ENCODE measurements around the gene FDXR.

The FDXR gene

GRCh38 chr17:74840989-74841666 lies 31.7 kb downstream of the FDXR start:
- in situ Hi-C loops (cut with HindIII; ENCODE audit: low sequenced_read_pairs): no loop called here

GRCh38 chr17:74839990-74840852 lies 32.6 kb downstream of the FDXR start:
- in situ Hi-C loops (cut with HindIII; ENCODE audit: low sequenced_read_pairs): no loop called here

DNA sequence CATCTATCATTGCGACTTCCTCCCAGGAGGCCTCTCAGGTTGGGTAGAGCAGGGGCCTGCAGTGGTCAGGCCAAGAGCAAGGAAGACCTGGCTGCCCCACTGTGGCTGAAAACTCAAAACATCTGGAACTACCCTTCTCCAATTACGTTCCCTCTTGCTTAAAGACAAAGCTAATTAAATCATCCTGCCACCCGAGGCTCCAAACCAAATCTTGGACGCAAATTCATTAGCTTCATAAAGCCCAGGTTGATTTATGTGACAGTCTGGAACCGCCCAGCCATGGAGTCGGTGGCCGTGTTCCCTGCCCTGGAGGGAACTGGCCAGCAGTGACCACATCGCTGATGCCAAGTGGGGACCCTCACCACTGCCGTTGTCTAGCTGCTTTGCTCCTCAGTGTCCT lies 34.5 kb downstream of the FDXR start:
- in situ Hi-C loops (cut with HindIII; ENCODE audit: low sequenced_read_pairs): no loop called here

DNA sequence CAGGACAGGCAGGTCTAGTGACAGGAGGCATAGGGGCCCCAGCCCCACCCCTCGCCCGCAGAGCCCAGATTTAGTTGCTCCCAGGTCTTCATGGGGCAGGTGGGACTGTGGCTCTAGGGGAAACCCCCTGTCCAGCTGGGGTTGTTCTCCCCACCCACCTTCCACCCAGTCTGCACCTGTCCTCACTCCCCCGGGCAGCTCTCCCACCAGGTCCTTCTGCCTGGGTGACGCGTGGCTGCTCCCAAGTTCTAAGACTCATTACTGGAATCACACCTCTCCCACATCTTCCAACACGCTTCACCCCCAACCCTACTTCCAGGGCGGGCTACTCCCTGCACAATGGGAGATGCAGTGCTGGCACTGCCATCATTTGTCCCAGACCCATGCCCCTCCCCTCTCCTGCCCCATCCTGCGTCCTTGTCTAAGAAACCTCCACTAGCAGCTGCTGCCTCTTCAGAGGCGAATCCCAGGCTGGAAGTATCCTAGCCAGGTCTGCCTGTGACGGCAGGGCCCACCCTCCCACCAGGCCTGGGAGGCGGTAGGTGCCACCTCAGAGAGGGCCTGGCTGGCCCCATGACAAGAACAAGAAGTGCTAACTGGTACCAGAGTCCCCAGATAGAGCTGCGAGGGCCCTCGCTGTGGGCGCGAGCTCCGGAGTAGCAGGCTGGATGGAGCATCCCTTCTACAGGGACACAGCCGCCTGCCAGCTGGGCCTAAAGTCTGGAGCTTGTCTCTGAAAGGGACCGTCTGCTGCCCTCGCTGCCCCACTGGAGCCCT lies 35.9 kb downstream of the FDXR start:
- in situ Hi-C loops (cut with HindIII; ENCODE audit: low sequenced_read_pairs): no loop called here

DNA sequence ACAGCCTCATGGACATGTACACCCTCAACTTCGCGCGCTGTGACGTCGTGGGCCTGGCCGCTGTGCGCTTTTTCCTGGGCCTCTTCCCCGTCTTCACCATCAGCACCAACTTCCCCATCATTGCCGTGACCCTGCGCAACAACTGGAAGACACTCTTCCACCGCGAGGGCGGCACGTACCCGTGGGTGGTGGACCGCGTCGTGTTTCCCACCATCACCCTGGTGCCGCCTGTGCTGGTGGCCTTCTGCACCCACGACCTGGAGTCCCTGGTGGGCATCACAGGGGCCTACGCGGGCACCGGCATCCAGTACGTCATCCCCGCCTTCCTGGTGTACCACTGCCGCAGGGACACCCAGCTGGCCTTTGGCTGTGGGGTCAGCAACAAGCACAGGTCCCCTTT lies 36.6 kb downstream of the FDXR start:
- in situ Hi-C loops (cut with HindIII; ENCODE audit: low sequenced_read_pairs): no loop called here

GRCh38 chr17:74833501-74834377 lies 39.1 kb downstream of the FDXR start:
- in situ Hi-C loops (cut with HindIII; ENCODE audit: low sequenced_read_pairs): no loop called here

DNA sequence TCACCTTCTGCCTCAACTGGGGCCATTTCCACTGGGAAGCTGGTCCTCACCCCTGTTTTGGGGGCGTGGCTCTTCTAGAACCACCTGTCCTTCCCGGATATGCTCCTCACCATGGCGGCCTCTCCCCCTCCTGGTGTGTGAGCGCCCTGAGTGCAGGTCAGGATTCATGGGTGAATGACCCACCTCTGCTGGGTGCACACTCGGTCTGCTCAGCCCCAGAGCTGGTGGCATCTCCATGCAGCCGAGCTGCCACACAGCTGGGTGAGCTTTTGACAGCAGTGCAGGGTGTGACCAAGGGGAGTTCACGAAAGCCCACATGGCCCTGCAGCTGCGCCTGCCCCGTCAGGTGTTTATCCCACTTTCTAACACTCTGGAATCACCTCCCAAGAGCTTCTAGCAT lies 40.4 kb downstream of the FDXR start:
- in situ Hi-C loops (cut with HindIII; ENCODE audit: low sequenced_read_pairs): no loop called here

GRCh38 chr17:74831444-74832146 lies 41.2 kb downstream of the FDXR start:
- in situ Hi-C loops (cut with HindIII; ENCODE audit: low sequenced_read_pairs): no loop called here

- in situ Hi-C loops (cut with HindIII; ENCODE audit: low sequenced_read_pairs): no loop called here
These were observed 41.9 kb downstream of the FDXR start for GRCh38 chr17:74830861-74831260.

- in situ Hi-C loops (cut with HindIII; ENCODE audit: low sequenced_read_pairs): no loop called here
These were observed 45.0 kb downstream of the FDXR start for GRCh38 chr17:74827800-74828199.

DNA sequence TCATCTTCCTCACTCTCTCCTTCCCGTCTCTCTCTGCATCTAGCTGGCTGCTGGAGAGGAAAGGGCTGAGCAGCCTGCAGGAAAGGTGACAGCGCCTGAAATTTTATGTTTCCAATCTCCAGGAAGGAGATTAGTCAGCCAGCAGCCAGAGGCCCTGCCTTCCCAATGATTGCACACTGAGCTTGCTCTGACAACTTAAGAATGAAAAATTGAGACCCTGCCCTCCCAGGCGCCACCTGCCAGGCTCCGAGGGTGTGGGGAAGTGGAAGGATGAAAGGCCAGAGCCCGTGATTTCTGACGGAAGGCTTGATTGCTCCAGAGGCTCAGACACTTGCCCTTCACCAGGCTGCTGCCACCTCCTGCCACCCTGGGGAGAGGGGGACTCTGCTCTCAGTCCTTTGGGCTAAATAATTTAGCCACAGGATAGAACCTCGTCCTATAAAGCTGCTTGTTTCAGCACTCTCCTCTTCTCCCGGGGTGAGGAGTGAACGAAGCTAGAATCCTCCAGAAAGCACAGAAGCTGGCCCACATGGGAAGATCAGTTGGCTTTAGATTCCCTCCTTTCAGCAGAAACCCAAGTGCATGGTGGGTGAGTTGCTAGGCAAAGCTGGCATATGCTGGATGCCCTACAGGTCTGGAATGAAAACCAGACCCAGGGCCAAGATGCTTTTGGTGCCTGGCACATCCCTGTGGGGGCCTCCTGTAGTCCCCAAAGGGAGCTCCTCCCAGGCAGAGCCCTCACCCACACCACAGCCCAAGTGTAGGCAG lies 46.7 kb downstream of the FDXR start:
- in situ Hi-C loops (cut with HindIII; ENCODE audit: low sequenced_read_pairs): no loop called here

DNA sequence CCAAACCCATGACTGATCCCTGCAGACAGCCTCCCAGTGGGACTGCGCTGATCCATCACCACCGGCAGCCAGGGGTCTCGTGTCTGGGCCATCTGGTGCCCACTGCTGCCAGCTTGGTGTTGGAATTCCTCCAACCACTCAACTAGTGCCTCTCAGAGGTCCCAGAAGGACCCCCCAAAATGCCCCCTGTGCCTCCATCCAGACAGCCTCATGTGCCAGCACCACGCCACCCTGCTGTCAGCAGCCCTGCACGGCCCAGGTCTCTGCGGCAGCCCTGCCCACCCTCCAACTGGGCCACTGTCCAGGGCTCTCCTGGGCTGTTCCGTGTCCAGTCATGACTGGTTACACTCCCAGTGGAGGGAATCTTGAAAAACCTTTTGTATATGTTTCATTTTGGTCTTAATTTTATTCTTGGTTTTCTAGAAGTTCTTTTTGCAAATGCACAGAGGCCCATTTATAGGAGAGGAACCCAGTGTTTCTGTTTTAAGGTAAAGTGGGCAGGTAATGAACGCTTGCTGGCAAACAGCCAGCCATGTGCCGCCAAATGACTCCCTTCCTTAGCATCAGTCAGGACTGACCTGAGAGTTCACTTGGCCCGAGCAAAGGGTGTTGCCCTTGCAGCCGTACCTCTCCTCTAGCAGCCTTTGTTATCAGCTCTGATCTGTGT lies 47.7 kb downstream of the FDXR start:
- in situ Hi-C loops (cut with HindIII; ENCODE audit: low sequenced_read_pairs): no loop called here

GRCh38 chr17:74822939-74823367 lies 49.8 kb downstream of the FDXR start:
- in situ Hi-C loops (cut with HindIII; ENCODE audit: low sequenced_read_pairs): no loop called here

DNA sequence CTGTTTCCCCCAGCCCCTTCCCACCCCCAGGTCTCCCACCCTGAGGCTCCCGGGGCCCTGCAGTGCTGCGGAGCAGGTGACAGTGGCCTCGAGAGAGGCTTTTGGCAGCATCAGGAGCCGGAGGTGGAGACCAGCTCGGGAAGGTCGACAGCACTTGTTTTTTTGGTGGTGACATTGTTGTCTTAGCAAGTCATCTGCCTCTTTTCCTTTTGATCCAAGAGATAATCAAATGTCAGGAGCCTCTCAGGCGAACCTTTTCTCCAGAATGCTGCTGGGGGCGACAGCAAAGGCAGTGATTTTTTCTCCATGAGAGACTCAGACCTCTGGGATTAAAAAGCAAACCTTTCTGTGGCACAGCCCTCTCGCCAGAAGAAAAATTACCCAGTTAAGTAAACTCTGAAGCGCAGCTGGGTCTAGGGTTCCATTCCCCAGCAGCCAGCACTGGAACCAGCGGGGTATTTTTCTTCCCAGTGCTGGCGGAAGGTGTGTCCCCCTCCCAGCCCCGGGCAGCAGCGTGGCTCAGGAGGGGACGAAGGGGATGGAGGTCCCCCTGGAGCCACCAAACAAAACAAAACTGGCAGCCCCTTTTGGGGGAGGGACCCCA lies 50.4 kb downstream of the FDXR start:
- in situ Hi-C loops (cut with HindIII; ENCODE audit: low sequenced_read_pairs): no loop called here

DNA sequence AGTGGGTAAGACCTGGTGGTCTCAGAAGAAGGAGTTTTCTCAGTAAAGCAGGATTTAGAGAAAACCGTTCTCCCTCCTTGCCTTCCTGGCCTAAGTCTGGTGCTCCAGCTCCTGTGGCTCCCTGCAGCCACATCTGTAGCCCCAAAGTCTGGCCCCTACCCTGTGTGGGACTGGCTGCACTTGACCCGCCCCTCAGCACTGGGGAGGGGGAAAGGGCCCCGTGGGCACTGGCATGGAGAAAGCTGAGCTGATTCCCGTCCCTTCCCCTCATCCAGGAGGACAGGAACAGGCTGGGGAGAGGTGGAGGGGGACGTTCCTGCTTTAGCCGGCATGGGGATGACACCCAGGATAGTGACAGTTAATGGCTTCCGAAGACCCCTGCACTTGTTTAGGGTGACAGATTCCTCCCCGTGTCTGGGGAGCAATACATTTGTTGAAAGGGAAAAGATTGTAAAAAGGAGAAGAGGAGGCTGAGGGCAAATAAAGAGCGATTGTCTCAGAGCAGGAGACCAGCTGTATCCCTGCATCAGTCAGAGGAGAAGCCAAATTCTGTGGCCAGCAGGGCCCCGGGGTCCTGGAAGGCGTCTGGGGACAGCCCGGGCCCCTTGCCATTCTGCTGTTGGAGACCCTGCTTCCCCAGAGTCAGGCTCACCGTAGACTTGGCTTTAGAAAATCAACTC lies 51.0 kb downstream of the FDXR start:
- in situ Hi-C loops (cut with HindIII; ENCODE audit: low sequenced_read_pairs): no loop called here

DNA sequence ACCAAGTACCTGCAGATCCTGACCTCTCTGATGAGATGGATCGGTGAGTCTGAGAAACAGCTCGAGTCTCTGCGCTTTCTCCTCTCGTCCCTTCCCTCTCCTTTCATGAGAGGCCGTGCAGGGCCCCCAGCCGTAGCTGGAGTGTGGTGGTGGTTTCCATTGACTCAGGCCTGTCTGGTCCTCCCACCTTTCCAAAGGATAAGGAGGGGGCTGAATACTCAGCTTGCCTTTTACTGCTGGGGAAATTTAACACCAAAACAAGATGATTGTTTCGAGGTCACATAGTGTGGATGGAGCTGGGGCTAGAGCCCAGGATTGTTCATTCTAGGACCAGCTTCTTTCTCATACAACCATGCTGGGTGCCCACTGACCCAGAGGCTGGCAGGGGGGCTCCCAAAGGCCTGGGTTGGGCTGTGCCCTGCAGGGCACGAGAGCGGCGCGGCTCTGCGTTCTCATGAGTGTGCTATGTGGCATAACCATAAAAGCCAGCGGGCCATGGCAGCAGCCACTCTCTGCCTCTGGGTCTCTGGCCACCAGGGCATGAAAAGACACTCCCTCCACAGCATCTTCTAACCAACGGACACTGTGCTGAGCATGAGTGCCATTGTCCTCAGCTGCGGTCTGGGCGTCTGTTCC lies 52.9 kb downstream of the FDXR start:
- in situ Hi-C loops (cut with HindIII; ENCODE audit: low sequenced_read_pairs): no loop called here

GRCh38 chr17:74818291-74818938 lies 54.4 kb downstream of the FDXR start:
- in situ Hi-C loops (cut with HindIII; ENCODE audit: low sequenced_read_pairs): no loop called here

Measured in endothelial cell of hepatic sinusoid (primary cell).